Endodermal cell (in vitro differentiated cells): ENCODE results near the gene RACK1. TPM values are rescaled to one million over a fixed set of nuclear protein-coding genes. Genes with fewer than 3 reads are reported as not detected.
A peak's percentile ranks its signal among the peaks of the same experiment; 100 is the strongest.

Source experiments
- DNase-seq: peaks from one replicate; pipeline ENCODE4 v3.0.0-alpha.2; 2017
- H3K27ac ChIP-seq: 2 replicates; pipeline ENCODE4 v1.5.1; 2013; ENCODE audit warnings: mild to moderate bottlenecking, low read depth, low read length, moderate library complexity
- H3K27me3 ChIP-seq: 2 replicates; pipeline ENCODE4 v1.6.1; 2013; ENCODE audit warnings: mild to moderate bottlenecking, low read length, moderate library complexity; ENCODE audit not compliant: insufficient read depth, control insufficient read depth, poor library complexity, severe bottlenecking
- H3K36me3 ChIP-seq: 2 replicates; pipeline ENCODE4 v1.7.0; 2013; ENCODE audit warnings: mild to moderate bottlenecking, low read length, moderate library complexity; ENCODE audit not compliant: control insufficient read depth, insufficient read depth
- H3K4me1 ChIP-seq: one replicate; pipeline ENCODE4 v1.7.0; 2013; ENCODE audit warnings: low read length; ENCODE audit not compliant: control insufficient read depth, insufficient read depth
- H3K4me3 ChIP-seq: 2 replicates; pipeline ENCODE4 v1.5.1; 2013; ENCODE audit warnings: mild to moderate bottlenecking, low read length, moderate library complexity
- H3K9ac ChIP-seq: 2 replicates; pipeline ENCODE4 v1.6.1; 2013; ENCODE audit warnings: mild to moderate bottlenecking, low read length, moderate library complexity; ENCODE audit not compliant: poor library complexity, severe bottlenecking; ENCODE audit errors: extremely low read depth
- H3K9me3 ChIP-seq: 2 replicates; pipeline ENCODE4 v1.6.1; 2013; ENCODE audit warnings: mild to moderate bottlenecking, low read length, moderate library complexity; ENCODE audit not compliant: control insufficient read depth
- H3K27ac Mint-ChIP-seq: 2 replicates; pipeline ENCODE4 v1.8.0; 2020; ENCODE audit warnings: mixed read lengths
- H3K27me3 Mint-ChIP-seq: 2 replicates; pipeline ENCODE4 v1.8.0; 2021; ENCODE audit warnings: mild to moderate bottlenecking, mixed read lengths; ENCODE audit not compliant: insufficient read depth
- H3K36me3 Mint-ChIP-seq: 2 replicates; pipeline ENCODE4 v1.8.0; 2020; ENCODE audit warnings: low read depth, mixed read lengths
- H3K4me1 Mint-ChIP-seq: 2 replicates; pipeline ENCODE4 v1.8.0; 2020; ENCODE audit warnings: mixed read lengths
- H3K4me3 Mint-ChIP-seq: 2 replicates; pipeline ENCODE4 v1.8.0; 2020; ENCODE audit warnings: mild to moderate bottlenecking, moderate library complexity, mixed read lengths
- H3K9me3 Mint-ChIP-seq: 2 replicates; pipeline ENCODE4 v1.8.0; 2020; ENCODE audit warnings: mild to moderate bottlenecking, mixed read lengths
- CTCF ChIP-seq: fragments of 200-600 bp; sonication (generic); conservative IDR thresholded peaks from 2 replicates; pipeline ENCODE4 v1.5.0; 2021; ENCODE audit warnings: antibody characterized with exemption, mild to moderate bottlenecking
- whole genome bisulfite sequencing, 2 experiments: methylation state at CpG; one replicate each; pipeline versions ENCODE4 v1.1.5 to v1.1.7; 2013; ENCODE audit warnings: missing lambda C conversion rate in 2 of 2, mixed read lengths in 1 of 2; ENCODE audit not compliant: insufficient coverage in 1 of 2, insufficient read length in 1 of 2; 5-methylcytosine and 5-hydroxymethylcytosine counted together
- total RNA-seq, 2 donors: library from RNA; stranded (reverse); fragmentation: NEBNext Ultra II Directional in 1 of 2; extraction: Animal tissue kit (Norgen Biotek cat#: 25700) in 1 of 2; gene quantifications; 2 replicates in 1 of 2; 3 replicates in 1 of 2; pipeline ENCODE4 v1.2.1, GENCODE V29; 2021

Gene RACK1
- total RNA-seq, 2 donors from 2014 or later, result 1,942 to 1,975 TPM

- Histone ChIP-seq H3K9me3 (no peaks in the 10 kb centered on the region), H3K36me3 (peaks cover 52% of the 10 kb centered on the region), H3K4me1 (no peaks in the 10 kb centered on the region), H3K27ac (no peak overlapping the region), H3K4me3 (no peak overlapping the region), H3K9ac (no peak overlapping the region), H3K27me3 (no peaks in the 10 kb centered on the region)
- DNase-seq, result no peak
- Mint-ChIP-seq H3K9me3 (no peaks in the 10 kb centered on the region), H3K27me3 (no peaks in the 10 kb centered on the region), H3K27ac (no peak overlapping the region), H3K36me3 (peaks cover 47% of the 10 kb centered on the region), H3K4me1 (peaks cover 2% of the 10 kb centered on the region), H3K4me3 (no peak overlapping the region)
- WGBS, 2 experiments, result 93 to 95% methylated on average over 12 to 13 of the region's 13 CpGs
- no peak for TF ChIP-seq CTCF
Measured at GRCh38 chr5:181229996-181230395, 13.7 kb downstream of the RACK1 start.

GRCh38 chr5:181224390-181225229 is 19.1 kb downstream of the RACK1 start:
- WGBS, 2 experiments, result 90 to 91% methylated on average over 22 of the region's 22 CpGs

GRCh38 chr5:181223729-181224389 is 19.8 kb downstream of the RACK1 start:
- no peaks in the 10 kb centered on the region for H3K9me3 ChIP-seq
- WGBS, 2 experiments, result 4 to 9% methylated on average over 9 to 31 of the region's 31 CpGs
- peak; percentile 93 for DNase-seq
- no peaks in the 10 kb centered on the region for H3K27me3 ChIP-seq
- peak overlapping the region; percentile 92 for H3K27ac ChIP-seq
- H3K4me1 ChIP-seq, result peaks cover 2% of the 10 kb centered on the region
- H3K4me3 ChIP-seq, result peak overlapping the region; percentile 93
- Mint-ChIP-seq H3K4me3 (peak overlapping the region; percentile 92), H3K27ac (peak overlapping the region; percentile 97), H3K4me1 (peaks cover 6% of the 10 kb centered on the region), H3K36me3 (peaks cover 9% of the 10 kb centered on the region), H3K9me3 (no peaks in the 10 kb centered on the region), H3K27me3 (peaks cover 8% of the 10 kb centered on the region)
- peaks cover 19% of the 10 kb centered on the region for H3K36me3 ChIP-seq
- TF ChIP-seq CTCF, result no peak
- H3K9ac ChIP-seq, result peak overlapping the region; percentile 50

More at GRCh38 chr5:181224390-181225229, 19.1 kb downstream of the RACK1 start:
- peak overlapping the region; percentile 92 for H3K4me3 Mint-ChIP-seq
- Histone ChIP-seq H3K4me3 (peak overlapping the region; percentile 93), H3K36me3 (peaks cover 25% of the 10 kb centered on the region), H3K27me3 (no peaks in the 10 kb centered on the region), H3K9ac (peak overlapping the region; percentile 50), H3K4me1 (peaks cover 2% of the 10 kb centered on the region), H3K27ac (peak overlapping the region; percentile 92), H3K9me3 (no peaks in the 10 kb centered on the region)
- H3K27ac Mint-ChIP-seq, result no peak overlapping the region
- no peak for DNase-seq
- H3K4me1 Mint-ChIP-seq, result peaks cover 6% of the 10 kb centered on the region
- no peaks in the 10 kb centered on the region for H3K9me3 Mint-ChIP-seq
- H3K36me3 Mint-ChIP-seq, result peaks cover 16% of the 10 kb centered on the region
- H3K27me3 Mint-ChIP-seq, result peaks cover 7% of the 10 kb centered on the region
- no peak for TF ChIP-seq CTCF
